ENCODE data around the gene ZEB1. TPM values are rescaled to one million over a fixed set of nuclear protein-coding genes. Genes with fewer than 3 reads are reported as not detected.

The ZEB1 gene
- total RNA-seq, 5 donors from 2014 or later (not counting 1 experiment from before 2014, with no cell fraction given) = 39.9 to 125 (median 48.4) TPM

DNA sequence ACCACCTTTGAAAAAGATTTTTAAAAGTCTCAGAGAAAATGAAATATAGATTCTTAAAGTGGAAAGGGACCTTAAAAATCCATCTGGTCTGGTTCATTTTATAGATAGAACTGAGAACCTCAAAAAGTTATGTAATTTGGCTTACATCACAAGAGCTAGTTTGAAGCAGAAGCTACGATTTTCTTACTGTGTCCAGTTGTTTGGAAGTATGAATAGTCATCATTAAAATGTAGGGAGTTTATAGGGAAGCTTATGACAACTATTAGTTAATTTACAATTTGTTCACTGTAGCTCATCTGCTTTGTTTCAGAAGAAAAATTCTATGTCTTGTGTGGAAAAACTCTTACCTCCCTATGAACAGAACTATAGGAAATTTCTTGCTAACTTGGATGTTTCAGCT lies 26.9 kb downstream of the ZEB1 start:
- POLR2A ChIA-PET = interaction anchor here (0.6 to 1.1 kb wide), 2 partner anchors 17 to 378 kb away, joined by 3 to 6 read pairs; no protein-coding TSS in a partner anchor
- peaks cover 53 to 60% (median 60%) of the 10 kb centered on the region in 3 donors for H3K4me1 Mint-ChIP-seq
- no peaks in the 10 kb centered on the region for H3K9me3 Mint-ChIP-seq
- Histone ChIP-seq H3K27ac (ENCODE audit: low read length) (no peak overlapping the region), H3K36me3 (ENCODE audit: control insufficient read depth in 2 of 2, extremely low read depth in 1 of 2, insufficient read depth in 1 of 2, low read length in 1 of 2) (no peaks in the 10 kb centered on the region), H3K4me3 (ENCODE audit: control insufficient read depth in 1 of 2, extremely low read depth in 1 of 2, low read length in 1 of 2) (no peak overlapping the region), H3K4me1 (ENCODE audit: control insufficient read depth in 1 of 2, extremely low read depth in 1 of 2, insufficient read depth in 2 of 2, low read length in 2 of 2) (peaks cover 0 to 30% of the 10 kb centered on the region in 2 experiments), H3K9me3 (no peaks in the 10 kb centered on the region), H3K27me3 (replicated peaks in 1 of 2; ENCODE audit: control insufficient read depth in 2 of 2, extremely low read depth in 1 of 2, insufficient read depth in 2 of 2, low read length in 1 of 2) (no peaks in the 10 kb centered on the region)
- DNase-seq (no peak), ATAC-seq (replicated peaks in 1 of 4) (no peak)
- CTCF ChIA-PET = interaction anchor here in 1 of 2 donors (0.5 kb wide), 1 partner anchor 616 kb away, joined by 3 read pairs; no protein-coding TSS in a partner anchor
- no peaks in the 10 kb centered on the region for H3K36me3 Mint-ChIP-seq
- no CpG with 5 or more reads among the region's 1 CpG for WGBS (ENCODE audit: insufficient coverage)
- no peak overlapping the region for H3K4me3 Mint-ChIP-seq
- H3K27me3 Mint-ChIP-seq = no peaks in the 10 kb centered on the region
- no peak overlapping the region for H3K27ac Mint-ChIP-seq

DNA sequence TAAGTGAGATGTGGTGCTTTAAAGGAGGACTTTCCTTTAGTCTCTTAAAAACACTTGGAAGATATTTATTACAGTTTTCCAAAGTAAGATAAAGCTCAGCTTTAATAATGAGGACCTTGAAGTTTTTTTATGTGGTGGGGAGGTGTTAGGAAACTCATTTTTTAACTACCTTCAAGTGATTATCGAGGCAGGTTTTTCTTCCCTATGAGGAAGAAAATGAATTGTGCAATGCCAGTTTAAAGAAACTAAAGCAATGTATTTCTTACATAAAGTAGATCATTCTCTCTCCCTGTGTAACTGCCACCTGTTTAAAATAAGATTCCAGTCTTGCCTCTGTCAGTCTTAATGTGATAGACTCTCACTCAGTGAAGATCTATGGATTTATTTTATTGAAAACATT lies 27.9 kb downstream of the ZEB1 start:
- CTCF ChIA-PET = interaction anchor here in 1 of 2 donors (0.6 kb wide), 1 partner anchor 562 kb away, joined by 7 read pairs; no protein-coding TSS in a partner anchor
- Mint-ChIP-seq H3K36me3 (no peaks in the 10 kb centered on the region), H3K4me3 (peak overlapping the region in 1 of 3 donors; percentile 36), H3K27me3 (no peaks in the 10 kb centered on the region), H3K4me1 (peaks cover 54 to 63% (median 63%) of the 10 kb centered on the region in 3 donors), H3K9me3 (no peaks in the 10 kb centered on the region), H3K27ac (no peak overlapping the region)
- no peak for ATAC-seq (replicated peaks in 1 of 4)
- Histone ChIP-seq H3K27ac (ENCODE audit: low read length) (no peak overlapping the region), H3K27me3 (replicated peaks in 1 of 2; ENCODE audit: control insufficient read depth in 2 of 2, extremely low read depth in 1 of 2, insufficient read depth in 2 of 2, low read length in 1 of 2) (no peaks in the 10 kb centered on the region), H3K9me3 (no peaks in the 10 kb centered on the region), H3K4me3 (ENCODE audit: control insufficient read depth in 1 of 2, extremely low read depth in 1 of 2, low read length in 1 of 2) (no peak overlapping the region), H3K4me1 (ENCODE audit: control insufficient read depth in 1 of 2, extremely low read depth in 1 of 2, insufficient read depth in 2 of 2, low read length in 2 of 2) (peaks cover 0 to 25% of the 10 kb centered on the region in 2 experiments), H3K36me3 (ENCODE audit: control insufficient read depth in 2 of 2, extremely low read depth in 1 of 2, insufficient read depth in 1 of 2, low read length in 1 of 2) (no peaks in the 10 kb centered on the region)
- POLR2A ChIA-PET = no interaction called here
- no CpG with 5 or more reads among the region's 1 CpG for WGBS (ENCODE audit: insufficient coverage)
- DNase-seq = no peak

DNA sequence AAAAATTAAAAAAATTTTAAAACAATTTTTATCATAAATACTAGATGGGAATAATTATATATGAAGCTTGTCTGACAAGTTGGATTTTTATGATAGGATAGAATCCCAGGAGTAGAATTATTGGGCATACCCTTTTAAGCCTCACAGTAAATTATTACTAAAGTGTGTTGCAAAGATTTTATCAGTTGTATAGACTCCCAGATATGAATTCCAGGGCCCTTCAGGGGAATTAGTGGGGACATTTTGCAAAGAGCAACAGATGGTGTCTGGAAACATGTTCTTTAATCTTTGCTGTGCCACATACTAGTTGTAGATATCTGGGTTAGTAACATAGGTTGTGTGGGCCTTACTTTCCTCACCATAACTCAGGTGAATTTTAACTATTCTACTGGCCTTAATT lies 28.7 kb downstream of the ZEB1 start:
- no peaks in the 10 kb centered on the region for H3K9me3 ChIP-seq
- ChIA-PET CTCF (interaction anchor here in 1 of 2 donors (0.6 kb wide), 2 partner anchors 125 to 563 kb away, joined by 3 to 7 read pairs; no protein-coding TSS in a partner anchor), POLR2A (no interaction called here)
- ATAC-seq (replicated peaks in 1 of 4) (no peak), DNase-seq (no peak)
- no peak overlapping the region for H3K27ac ChIP-seq (ENCODE audit: low read length)
- peak overlapping the region in 2 of 3 donors; percentile 44 to 49 for H3K4me3 Mint-ChIP-seq
- H3K36me3 Mint-ChIP-seq = no peaks in the 10 kb centered on the region
- H3K27ac Mint-ChIP-seq = peak overlapping the region in 1 of 2 donors; percentile 74
- no peak overlapping the region for H3K4me3 ChIP-seq (ENCODE audit: control insufficient read depth in 1 of 2, extremely low read depth in 1 of 2, low read length in 1 of 2)
- no peaks in the 10 kb centered on the region for H3K9me3 Mint-ChIP-seq
- H3K4me1 Mint-ChIP-seq = peaks cover 62 to 71% (median 70%) of the 10 kb centered on the region in 3 donors
- peaks cover 4 to 22% of the 10 kb centered on the region in 2 experiments for H3K4me1 ChIP-seq (ENCODE audit: control insufficient read depth in 1 of 2, extremely low read depth in 1 of 2, insufficient read depth in 2 of 2, low read length in 2 of 2)
- H3K27me3 ChIP-seq (replicated peaks in 1 of 2; ENCODE audit: control insufficient read depth in 2 of 2, extremely low read depth in 1 of 2, insufficient read depth in 2 of 2, low read length in 1 of 2) = no peaks in the 10 kb centered on the region
- no peaks in the 10 kb centered on the region for H3K27me3 Mint-ChIP-seq
- no peaks in the 10 kb centered on the region for H3K36me3 ChIP-seq (ENCODE audit: control insufficient read depth in 2 of 2, extremely low read depth in 1 of 2, insufficient read depth in 1 of 2, low read length in 1 of 2)

GRCh38 chr10:31350891-31351290 lies 31.9 kb downstream of the ZEB1 start:
- peaks cover 73 to 77% (median 76%) of the 10 kb centered on the region in 3 donors for H3K4me1 Mint-ChIP-seq
- H3K36me3 ChIP-seq (ENCODE audit: control insufficient read depth in 2 of 2, extremely low read depth in 1 of 2, insufficient read depth in 1 of 2, low read length in 1 of 2) = no peaks in the 10 kb centered on the region
- H3K27ac ChIP-seq (ENCODE audit: low read length) = no peak overlapping the region
- no peaks in the 10 kb centered on the region for H3K9me3 Mint-ChIP-seq
- whole genome bisulfite sequencing (ENCODE audit: insufficient coverage) = no CpG with 5 or more reads among the region's 1 CpG
- no peak overlapping the region for H3K4me3 Mint-ChIP-seq
- H3K27ac Mint-ChIP-seq = no peak overlapping the region
- no peaks in the 10 kb centered on the region for H3K27me3 Mint-ChIP-seq
- ATAC-seq (replicated peaks in 1 of 4) = no peak
- ChIA-PET CTCF (no interaction called here), POLR2A (no interaction called here)
- H3K4me3 ChIP-seq (ENCODE audit: control insufficient read depth in 1 of 2, extremely low read depth in 1 of 2, low read length in 1 of 2) = no peak overlapping the region
- H3K9me3 ChIP-seq = no peaks in the 10 kb centered on the region
- no peak for DNase-seq
- H3K27me3 ChIP-seq (replicated peaks in 1 of 2; ENCODE audit: control insufficient read depth in 2 of 2, extremely low read depth in 1 of 2, insufficient read depth in 2 of 2, low read length in 1 of 2) = no peaks in the 10 kb centered on the region
- H3K36me3 Mint-ChIP-seq = no peaks in the 10 kb centered on the region
- peaks cover 4 to 9% of the 10 kb centered on the region in 2 experiments for H3K4me1 ChIP-seq (ENCODE audit: control insufficient read depth in 1 of 2, extremely low read depth in 1 of 2, insufficient read depth in 2 of 2, low read length in 2 of 2)

- no peaks in the 10 kb centered on the region for H3K36me3 ChIP-seq (ENCODE audit: control insufficient read depth in 2 of 2, extremely low read depth in 1 of 2, insufficient read depth in 1 of 2, low read length in 1 of 2)
- ChIA-PET CTCF (interaction anchor here in 1 of 2 donors (1.2 kb wide), 1 partner anchor 321 kb away, joined by 3 read pairs; the partner anchor contains the start of gene ZNF438), POLR2A (interaction anchor here in 1 of 2 donors (0.6 to 0.7 kb wide), 3 partner anchors 10 to 397 kb away, joined by 3 read pairs; no protein-coding TSS in a partner anchor)
- Mint-ChIP-seq H3K36me3 (no peaks in the 10 kb centered on the region), H3K4me1 (peaks cover 71 to 75% (median 72%) of the 10 kb centered on the region in 3 donors), H3K27me3 (no peaks in the 10 kb centered on the region), H3K9me3 (no peaks in the 10 kb centered on the region), H3K4me3 (no peak overlapping the region), H3K27ac (peak overlapping the region in 1 of 2 donors; percentile 21)
- WGBS (ENCODE audit: insufficient coverage) = 100% methylated on average over 1 of the region's 2 CpGs
- H3K4me1 ChIP-seq (ENCODE audit: control insufficient read depth in 1 of 2, extremely low read depth in 1 of 2, insufficient read depth in 2 of 2, low read length in 2 of 2) = peaks cover 4 to 7% of the 10 kb centered on the region in 2 experiments
- no peak overlapping the region for H3K27ac ChIP-seq (ENCODE audit: low read length)
- no peak for DNase-seq
- H3K9me3 ChIP-seq = no peaks in the 10 kb centered on the region
- no peaks in the 10 kb centered on the region for H3K27me3 ChIP-seq (replicated peaks in 1 of 2; ENCODE audit: control insufficient read depth in 2 of 2, extremely low read depth in 1 of 2, insufficient read depth in 2 of 2, low read length in 1 of 2)
- ATAC-seq (replicated peaks in 1 of 4) = no peak
- H3K4me3 ChIP-seq (ENCODE audit: control insufficient read depth in 1 of 2, extremely low read depth in 1 of 2, low read length in 1 of 2) = no peak overlapping the region
These were observed 33.6 kb downstream of the ZEB1 start for GRCh38 chr10:31352436-31353226.

- H3K27ac ChIP-seq (ENCODE audit: low read length) = no peak overlapping the region
- H3K4me3 ChIP-seq (ENCODE audit: control insufficient read depth in 1 of 2, extremely low read depth in 1 of 2, low read length in 1 of 2) = no peak overlapping the region
- H3K9me3 Mint-ChIP-seq = no peaks in the 10 kb centered on the region
- H3K27me3 Mint-ChIP-seq = no peaks in the 10 kb centered on the region
- peak; percentile 47 to 92 (median 80) for ATAC-seq (replicated peaks in 1 of 4)
- ChIA-PET CTCF (interaction anchor here in 1 of 2 donors (1.0 to 1.2 kb wide), 2 partner anchors 12 to 322 kb away, joined by 3 read pairs; partner anchors contain the start of gene ZNF438), POLR2A (interaction anchor here (0.6 to 1.4 kb wide), 3 partner anchors 11 to 428 kb away, joined by 3 to 4 read pairs (median 3); no protein-coding TSS in a partner anchor)
- H3K36me3 Mint-ChIP-seq = no peaks in the 10 kb centered on the region
- H3K9me3 ChIP-seq = no peaks in the 10 kb centered on the region
- peaks cover 0 to 3% of the 10 kb centered on the region in 2 donors for H3K36me3 ChIP-seq (ENCODE audit: control insufficient read depth in 2 of 2, extremely low read depth in 1 of 2, insufficient read depth in 1 of 2, low read length in 1 of 2)
- H3K27me3 ChIP-seq (replicated peaks in 1 of 2; ENCODE audit: control insufficient read depth in 2 of 2, extremely low read depth in 1 of 2, insufficient read depth in 2 of 2, low read length in 1 of 2) = no peaks in the 10 kb centered on the region
- H3K4me3 Mint-ChIP-seq = no peak overlapping the region
- H3K27ac Mint-ChIP-seq = no peak overlapping the region
- peaks cover 68 to 73% (median 69%) of the 10 kb centered on the region in 3 donors for H3K4me1 Mint-ChIP-seq
- peaks cover 7 to 8% of the 10 kb centered on the region in 2 experiments for H3K4me1 ChIP-seq (ENCODE audit: control insufficient read depth in 1 of 2, extremely low read depth in 1 of 2, insufficient read depth in 2 of 2, low read length in 2 of 2)
- DNase-seq = peak in 1 of 35 experiments; percentile 49
These were observed 34.6 kb downstream of the ZEB1 start for GRCh38 chr10:31353574-31353973.

Data from T-cell (primary cell).